GM21447 (cell line): ENCODE results near the gene SFN.
"Not testable (repeated sequence)": the region's sequence is repeated elsewhere in the genome, so short reads cannot be mapped to it uniquely, and the experiment has no call there.

Experiments
- ATAC-seq: cut with Tn5 transposase; IDR thresholded peaks from one replicate; pipeline ENCODE4 v1.9.1; 2021; ENCODE audit not compliant: unreplicated experiment

Gene SFN

DNA sequence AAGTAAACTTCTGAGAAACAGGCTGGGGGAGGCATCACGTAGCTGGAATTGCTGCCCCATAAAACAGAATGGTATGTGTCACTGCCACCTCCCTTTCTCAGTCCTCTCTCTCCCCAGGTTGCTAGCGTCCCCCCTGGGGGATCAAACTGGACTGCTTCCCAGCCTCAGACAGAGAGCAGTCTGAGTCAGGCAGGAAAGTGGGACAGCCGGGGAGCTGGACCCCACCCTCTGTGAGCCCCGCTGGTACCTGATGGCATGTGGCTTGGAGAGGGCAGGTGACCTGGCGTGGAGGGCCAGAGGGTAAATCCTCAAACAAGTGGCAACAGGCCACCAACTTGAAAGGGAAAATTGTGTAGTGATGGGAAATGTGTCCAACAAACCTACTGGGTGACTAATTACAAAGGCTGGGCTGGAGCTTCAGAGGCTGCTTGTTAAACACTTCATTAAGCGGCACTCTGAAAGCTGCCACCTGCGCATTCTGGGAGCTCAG, 1.0 kb upstream of the SFN start:
- no peak for ATAC-seq

DNA sequence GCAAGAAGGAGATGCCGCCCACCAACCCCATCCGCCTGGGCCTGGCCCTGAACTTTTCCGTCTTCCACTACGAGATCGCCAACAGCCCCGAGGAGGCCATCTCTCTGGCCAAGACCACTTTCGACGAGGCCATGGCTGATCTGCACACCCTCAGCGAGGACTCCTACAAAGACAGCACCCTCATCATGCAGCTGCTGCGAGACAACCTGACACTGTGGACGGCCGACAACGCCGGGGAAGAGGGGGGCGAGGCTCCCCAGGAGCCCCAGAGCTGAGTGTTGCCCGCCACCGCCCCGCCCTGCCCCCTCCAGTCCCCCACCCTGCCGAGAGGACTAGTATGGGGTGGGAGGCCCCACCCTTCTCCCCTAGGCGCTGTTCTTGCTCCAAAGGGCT, 732 bp downstream of the SFN start:
- ATAC-seq = no peak

DNA sequence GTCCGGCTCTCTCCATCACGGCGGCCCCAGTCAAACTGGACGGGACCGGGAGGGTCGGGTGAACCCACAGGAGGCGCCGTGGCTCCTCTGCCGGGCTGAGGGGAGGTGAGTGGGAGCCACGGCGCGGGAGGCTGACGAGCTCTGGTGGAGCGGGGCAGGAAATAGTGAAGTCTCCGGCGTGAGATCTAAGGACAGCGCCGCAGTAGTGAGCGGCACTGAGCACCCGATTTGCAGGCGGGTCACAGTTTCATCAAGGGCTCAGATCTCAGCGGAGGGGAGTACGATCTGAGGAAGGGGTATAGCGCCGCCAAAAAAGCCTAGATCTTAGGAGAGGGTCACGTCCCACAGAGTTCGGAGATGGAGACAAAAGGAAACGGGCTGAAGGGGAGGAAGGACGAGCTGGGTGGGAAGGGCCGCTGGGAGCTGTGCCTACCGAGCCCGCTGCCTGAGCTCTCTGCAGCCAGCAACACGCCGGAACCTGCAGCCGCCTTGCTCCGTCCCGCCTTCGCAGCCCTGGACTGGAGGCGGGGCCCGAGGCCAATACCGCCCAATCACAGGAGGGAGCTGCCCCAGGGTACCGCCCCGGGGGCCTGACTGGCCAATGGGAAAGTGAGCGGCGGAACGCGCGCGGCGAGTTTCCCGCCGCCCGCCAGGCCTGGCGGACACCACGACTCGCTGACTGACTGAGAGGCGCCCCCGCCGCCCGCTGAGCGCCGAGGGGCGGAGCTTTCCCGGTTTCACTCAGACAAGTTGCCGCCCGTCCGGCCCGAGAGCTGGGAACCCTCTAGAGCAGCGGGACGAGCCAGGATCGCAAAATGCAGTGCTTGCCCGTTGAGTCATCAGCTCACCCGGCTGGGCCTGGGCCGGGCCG, 1.9 kb downstream of the SFN start:
- ATAC-seq = peak; percentile 88

DNA sequence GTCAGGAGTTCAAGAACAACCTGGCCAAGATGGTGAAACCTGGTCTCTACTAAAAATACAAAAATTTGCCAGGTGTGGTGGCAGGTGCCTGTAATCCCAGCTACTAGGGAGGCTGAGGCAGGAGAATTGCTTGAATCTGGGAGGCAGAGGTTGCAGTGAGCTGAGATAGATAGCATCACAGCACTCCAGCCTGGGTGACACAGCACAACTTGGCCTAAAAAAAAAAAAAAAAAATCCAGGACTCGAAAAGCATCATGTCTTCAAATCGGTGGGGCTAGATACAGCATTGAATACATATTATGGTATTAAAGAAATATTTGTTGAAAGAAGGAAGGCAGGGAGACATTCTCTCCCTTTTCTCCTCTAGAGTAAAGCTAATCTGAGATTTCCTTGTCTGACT, 10.1 kb downstream of the SFN start:
- ATAC-seq = not testable (repeated sequence)

DNA sequence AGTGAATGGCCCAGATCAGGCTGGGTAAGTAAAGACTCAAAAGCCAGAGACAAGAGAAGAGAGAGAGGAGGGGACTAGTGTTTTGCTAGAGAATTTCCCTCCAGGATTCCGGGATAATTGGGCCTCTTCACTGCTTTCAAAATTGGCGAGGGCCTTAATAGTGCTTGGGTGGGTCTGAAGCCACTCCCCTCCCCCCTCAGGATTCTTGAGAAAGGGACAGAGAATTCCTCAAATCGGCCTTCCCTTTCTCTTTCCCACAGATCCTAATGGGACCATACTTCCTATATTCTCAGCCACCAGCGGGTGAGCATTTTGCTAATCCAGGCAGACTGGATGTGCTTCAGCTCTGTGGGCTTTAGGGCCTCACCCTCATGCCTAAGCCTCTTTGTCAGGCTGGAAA, 11.9 kb downstream of the SFN start:
- no peak for ATAC-seq

DNA sequence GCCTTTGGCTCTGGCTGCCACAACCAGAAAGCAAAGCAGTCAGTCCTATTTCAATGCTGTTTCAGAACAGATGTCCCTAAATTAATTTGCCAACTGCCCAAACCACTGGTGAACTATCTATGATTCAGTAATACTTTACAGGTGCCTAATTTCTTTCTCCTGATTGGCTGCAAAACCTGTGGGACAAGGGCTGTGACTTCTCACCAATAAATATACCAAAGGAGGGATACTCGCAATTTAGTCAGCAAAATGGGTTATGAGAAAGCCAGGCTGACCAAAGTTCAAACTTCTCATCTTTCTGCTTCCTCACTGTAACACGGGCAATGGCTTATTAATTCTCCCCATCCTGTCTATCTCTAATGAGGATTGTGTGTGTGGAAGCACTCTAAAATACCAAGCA, 14.4 kb downstream of the SFN start:
- no peak for ATAC-seq

DNA sequence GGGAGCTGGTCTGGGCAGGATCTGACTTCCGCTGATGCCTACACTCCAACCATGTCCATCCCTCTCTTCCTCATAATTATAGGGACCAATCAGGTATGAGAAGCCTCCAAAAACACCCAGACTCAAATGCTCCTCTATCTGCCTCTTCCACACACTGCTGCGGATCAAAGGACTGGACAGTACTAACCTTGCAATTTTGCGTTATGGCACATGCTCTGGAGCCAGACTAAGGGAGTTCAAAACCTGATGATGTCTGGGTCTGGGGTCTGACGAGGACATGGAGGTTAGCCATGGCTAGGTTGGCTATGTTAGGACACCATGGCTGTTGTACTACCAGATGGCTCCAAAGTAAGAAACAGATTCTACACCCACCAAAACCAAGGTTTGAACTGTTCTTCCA, 16.8 kb downstream of the SFN start:
- ATAC-seq = no peak

DNA sequence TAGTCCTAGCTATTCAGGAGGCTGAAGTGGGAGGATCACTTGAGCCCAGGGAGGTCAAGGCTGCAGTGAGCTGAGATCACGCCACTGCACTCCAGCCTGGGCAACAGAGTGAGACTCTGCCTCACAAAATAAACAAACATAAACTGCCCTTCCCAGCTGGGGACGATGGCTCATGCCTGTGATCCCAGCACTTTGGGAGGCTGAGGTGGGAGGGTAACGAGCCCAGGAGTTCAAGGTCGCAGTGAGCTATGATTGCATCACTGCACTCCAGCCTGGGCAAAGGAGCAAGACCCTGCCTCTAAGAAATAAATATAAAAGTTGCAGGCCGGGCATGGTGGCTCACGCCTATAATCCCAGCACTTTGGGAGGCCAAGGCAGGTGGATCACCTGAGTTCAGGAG, 18.7 kb downstream of the SFN start:
- not testable (repeated sequence) for ATAC-seq

DNA sequence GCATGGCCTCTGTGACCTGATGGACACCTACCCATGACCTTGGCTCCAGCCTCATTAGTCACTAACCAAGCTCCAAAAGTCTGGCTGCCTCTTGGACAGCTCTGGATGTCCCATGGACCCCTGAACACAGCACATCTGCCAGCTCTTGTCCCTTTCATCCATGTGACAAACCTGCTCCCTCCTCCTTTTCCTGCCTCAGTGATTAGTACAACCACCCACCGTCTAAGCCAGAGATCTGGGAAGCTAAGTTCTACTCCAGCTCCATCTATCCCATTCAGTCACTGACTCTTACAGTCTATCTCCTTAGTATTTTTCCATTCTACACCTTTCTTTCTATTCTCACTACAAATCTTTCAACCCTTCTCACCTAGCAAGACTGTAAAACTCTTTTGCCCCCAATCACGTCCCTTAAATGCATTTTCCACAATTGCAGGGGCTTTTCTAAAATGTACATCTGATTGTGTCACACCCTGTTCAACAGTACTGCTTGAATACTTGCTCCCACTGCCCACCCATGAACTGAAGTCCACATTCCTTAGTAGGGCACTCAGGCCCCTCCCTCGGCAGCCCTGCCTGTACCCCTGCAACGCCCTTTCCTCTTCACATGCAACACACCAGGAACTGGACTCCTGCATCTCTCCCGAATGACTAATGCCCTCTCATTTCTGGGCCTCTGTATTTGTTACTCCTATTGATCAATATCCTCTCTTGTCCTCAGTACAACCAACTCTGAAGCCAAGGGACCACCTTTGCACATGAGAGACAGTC, 19.9 kb downstream of the SFN start:
- no peak for ATAC-seq

DNA sequence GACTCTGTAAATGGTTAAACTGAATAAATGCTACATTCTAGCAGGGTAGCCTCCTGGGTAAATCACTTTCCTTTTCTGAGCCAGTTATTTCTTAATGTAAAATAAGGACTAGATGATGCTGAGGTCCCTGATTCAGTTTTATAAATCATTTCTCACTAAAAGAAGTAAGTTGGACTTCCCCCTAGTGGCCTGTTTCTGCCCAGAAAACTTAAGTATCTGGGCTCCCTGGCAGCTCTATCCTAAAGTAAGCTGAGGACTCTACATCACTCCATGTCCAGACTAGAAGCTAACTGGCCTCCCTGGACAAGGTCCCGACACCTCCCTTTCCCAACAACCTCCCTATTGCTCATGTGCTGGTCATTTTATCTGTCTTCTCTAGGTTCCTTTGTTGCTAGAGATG, 24.2 kb downstream of the SFN start:
- ATAC-seq = no peak

DNA sequence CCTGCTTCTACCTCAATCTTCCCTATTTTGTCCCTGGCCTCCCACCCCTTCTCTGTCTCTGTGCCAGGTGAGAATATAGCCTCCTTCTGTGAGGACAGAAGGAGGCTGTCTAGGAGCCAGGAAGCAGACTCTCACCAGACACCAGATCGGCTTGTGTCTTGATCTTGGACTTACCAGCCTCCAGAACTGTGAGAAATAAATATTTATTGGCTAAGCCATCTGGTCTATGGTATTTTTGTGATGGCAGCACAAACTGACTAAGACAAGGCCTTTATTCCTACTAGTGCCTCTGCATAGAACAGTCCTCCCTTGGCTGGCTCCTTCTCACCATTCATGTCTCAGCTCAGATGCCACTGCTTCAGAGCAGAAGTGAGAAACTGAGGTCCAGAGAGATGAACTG, 25.3 kb downstream of the SFN start:
- ATAC-seq = no peak

DNA sequence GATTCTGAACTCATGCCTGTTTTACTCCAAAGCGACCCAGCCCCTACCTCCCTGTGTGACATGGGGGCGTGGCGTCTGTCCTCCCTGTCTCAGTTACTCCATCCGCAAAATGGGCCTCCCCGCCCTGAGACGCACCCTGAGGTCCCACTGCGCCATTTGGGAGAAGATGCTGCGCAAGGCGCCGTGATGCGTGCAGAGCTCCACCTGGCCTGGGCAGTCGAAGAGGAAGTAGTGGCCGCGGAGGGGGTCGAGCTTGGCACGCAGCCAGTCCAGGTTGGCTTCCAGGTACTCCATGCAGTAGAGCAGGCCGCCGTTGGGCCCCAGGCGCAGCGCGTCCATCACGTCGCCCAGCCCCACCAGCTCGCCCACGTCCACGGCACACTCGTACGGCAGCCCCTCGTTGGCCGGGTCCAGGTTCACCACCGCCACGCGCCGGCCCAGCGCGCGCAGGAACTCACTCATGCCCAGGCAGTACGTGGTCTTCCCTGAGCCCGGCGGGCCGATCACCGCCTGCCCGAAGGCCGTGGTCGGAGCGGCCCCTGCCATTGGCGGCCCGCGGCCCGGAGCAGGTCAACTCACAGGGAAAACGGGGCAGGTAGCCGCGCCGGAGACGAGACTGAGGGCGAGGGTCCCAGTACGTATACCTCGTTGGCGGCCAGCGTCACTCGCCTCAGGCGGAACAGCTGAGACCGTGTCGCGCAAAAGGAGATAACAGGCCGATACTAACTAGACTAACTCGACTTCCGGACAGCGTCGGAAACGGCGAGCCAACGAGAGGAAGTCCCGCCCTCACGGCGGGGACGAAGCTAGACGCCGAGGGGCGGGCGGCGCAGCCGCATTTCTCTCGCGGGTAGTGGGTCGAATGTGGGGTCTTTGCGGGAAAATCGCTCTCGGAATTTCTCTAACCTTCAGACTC, 26.9 kb downstream of the SFN start, which contains the start of gene GPN2:
Gene GPN2, minus strand, starts transcription at position 733 of the 916 bp plus-strand sequence. Its CDS starts 187 bp downstream, at position 546.
- ATAC-seq = peak; percentile 87

DNA sequence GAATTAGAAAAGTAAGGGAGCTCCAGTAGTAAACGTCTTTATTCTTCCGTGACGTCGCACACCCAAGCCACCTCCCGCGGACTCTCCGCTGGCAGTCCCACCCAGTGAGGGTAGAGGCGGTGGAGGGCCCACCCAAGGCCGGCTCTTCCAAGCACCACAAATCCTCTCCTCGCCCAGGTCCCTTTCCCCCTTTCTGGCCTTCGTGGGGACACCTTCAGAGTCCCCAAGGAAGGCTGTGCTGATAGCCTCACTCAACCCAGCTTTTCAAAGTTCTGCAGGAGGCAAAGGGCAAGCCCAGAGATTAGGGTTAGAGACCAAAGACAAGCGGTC, 27.5 kb downstream of the SFN start:
- ATAC-seq = peak; percentile 17

DNA sequence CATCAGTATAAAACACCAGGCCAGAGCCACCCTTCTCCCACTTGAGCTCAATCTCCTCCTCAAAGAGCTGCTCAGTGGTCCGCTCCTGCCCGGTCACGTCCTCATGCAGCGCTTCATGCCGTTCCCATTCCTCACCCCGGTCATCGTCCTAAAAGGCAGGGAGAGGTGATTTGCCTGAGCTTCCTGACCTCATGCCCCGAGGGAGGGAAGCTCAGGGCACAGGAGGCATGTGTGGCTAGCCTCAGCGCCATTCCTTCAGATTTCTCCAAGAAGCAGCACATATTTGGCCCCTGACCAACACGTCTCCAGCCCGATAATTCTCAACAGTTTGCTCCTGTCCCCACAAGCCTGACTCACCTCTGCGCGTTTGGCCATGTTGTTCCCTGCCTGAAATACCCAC, 31.3 kb downstream of the SFN start:
- ATAC-seq = no peak

DNA sequence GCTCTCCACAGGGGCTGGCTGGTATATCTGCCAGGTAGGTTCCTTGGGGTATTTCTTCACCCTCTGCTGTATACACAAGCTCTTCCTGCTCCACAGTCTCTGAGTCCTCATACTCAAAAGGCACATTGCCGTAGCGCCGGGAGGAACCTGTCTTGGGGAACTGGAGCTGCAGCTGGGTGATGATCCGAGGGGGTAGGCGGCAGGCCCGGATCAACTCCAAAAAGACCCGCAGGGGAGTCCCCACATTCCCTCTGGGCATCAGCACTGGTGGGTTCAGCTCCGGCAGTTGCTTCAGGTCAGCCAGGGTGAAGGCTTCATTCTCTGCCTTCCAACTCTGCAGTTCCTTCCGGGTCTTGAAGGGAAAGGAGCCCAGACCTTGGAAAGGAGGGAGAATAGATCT, 34.4 kb downstream of the SFN start:
- no peak for ATAC-seq

DNA sequence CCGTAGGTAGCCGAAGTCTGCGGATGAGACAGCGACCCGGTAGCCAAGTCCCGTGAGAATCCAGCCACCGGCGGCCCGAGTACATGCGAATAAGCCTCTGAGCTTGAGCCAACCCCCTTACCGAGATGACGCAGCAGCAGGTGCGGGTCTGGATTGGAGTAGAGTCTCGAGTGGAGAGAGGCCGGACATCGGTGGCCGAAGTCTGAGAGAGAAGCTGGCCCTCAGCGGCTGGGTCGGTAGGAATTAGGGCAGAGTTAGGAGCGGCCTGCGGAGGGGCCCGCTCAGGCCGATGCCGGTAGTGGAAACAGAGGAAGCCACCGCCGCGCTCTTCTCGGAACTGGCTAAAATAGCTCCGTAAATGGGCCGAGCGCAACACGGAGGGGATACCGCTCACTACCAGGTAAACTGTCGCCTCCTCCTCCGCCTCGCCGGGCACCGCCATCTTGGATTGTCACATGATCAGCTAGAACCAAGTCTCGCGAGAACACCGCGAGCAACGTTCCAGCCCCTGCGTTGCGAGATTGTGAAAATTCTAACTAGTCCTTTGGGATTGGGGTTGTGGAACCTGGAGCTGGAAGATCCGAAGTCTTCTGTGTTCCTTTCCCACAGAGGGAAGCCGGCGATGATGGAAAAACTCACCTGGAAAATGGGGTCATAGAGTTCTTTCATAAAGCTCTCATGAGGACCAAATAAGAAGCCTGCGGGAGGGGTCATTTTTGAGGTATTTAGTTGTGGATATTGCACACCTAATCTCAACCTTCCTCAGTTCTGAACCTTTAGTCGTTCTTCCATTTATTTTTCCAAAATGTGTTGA, 37.3 kb downstream of the SFN start, which contains the start of gene GPATCH3:
Gene GPATCH3, minus strand, starts transcription at position 467 of the 814 bp plus-strand sequence. Its CDS starts 25 bp downstream, at position 442.
- ATAC-seq = peak; percentile 82

DNA sequence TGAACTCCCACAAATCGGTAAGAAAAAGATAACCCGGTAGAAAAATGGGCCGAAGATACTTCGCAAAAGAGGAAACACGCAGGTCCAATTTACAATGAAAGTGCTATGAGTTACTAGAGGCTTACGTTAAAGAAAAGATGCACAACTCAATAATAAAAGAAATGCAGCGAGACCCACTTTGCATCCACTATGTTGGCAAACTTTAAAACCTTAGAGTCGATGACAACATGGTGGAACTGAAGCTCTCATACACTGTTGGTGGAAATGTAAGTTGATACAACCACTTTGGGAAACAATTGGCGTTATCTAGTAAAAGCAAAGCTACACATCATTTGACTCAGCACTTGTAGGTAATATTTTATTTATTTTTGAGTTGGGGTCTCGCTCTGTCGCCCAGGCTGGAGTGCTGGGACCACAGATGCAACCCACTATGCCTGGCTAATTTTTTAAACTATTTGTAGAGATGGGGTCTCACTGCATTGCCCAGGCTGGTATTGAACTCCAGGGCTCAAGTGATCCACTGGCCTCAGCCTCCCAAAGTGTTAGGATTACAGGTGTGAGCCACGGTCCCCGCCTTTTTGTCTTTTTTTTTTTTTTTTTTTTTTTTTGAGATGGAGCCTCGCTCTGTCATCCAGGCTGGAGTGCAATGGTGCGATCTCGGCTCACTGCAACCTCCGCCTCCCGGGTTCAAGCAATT, 38.0 kb downstream of the SFN start:
- ATAC-seq = no peak

DNA sequence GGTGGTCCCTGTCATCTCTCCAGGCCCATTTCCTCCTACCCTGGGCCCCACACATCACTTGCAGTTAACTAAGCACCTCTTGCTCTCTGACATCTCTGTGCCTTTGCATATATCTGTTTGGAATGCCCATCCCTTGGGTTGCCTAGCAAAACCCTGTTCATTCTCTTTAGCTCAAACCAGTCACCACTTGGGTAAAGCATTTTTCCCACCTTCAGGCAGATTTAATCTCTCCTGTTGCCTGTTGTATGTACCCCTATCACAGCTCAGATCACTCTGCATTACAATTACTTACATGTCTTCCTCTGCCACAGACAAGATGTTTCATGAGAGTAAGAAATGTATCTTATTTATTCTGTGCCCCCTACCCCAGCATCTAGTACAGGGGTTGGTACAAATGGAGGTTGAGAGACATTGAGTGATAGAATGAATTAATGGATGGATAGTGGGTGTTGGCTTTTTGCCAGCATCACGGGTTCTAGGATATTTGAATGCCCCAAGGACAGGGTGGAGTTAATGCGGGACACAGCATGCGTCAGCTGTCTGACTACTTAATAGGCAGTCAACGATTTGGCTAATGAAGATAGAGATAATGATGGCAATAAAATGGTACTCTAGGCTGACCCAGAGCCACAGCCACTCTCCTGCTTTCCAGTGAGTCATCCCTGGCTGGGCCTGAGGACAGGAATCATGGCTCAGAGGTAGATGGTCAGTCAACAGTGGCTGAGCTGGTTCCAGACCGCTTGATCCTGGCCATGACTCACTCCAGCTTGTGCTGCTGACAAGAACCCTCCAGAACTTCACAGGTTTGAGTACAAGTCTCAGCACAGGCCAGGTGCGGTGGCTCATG, 44.3 kb downstream of the SFN start:
- no peak for ATAC-seq

DNA sequence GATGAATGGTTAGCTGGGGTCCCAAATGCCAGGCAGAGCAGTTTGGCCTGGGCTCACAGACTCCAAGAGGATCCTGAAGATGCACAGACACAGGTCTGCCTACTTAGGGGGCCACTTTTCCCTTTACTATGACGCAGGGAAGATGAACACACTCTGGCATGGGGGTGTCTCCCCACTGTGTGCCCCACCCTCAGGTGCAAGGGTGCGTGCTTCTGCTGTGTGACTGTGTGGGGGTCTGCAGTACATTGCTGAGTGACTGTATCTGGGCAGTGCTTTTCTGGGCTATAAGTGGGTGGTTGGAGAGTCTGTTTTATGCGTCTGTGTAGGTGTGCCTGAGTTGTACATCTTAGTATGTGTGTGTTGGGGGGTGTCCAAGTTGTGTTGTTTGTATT, 47.0 kb downstream of the SFN start:
- ATAC-seq = no peak
